Measurements from ENCODE around the gene AXIN1.

AXIN1 gene

GRCh38 chr16:240559-240958, 112.0 kb downstream of the AXIN1 start:
- DNase-seq (ENCODE audit: low spot score) = no peak

- no peak for DNase-seq (ENCODE audit: low spot score)
Measured at GRCh38 chr16:239948-240277, 112.6 kb downstream of the AXIN1 start.

Data from GM03348 (cell line).